ENCODE results near the gene PREPL.

PREPL gene

DNA sequence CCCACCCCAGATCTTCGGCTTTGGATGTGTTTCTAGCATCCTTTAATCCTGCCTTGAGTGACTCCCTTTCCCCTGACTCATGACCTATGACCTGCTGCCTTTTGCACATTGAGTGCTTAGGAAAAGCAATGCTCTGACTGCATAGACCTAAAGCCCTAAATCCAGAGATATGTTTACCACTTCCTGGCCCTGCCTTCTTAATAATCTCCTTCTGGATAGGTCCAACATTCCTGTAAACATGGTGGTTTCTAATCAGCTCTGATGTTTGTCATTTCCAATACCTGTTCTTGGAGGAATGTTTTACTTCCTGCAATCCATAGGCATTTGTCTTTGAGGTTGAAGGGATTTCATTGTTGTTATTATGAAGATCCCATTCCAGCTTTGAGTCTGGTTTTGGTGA is 83.8 kb downstream of the PREPL start:
- Histone ChIP-seq H3K9me2 (ENCODE audit: low read depth, low read length) (no peaks in the 10 kb centered on the region), H3K4me3 (ENCODE audit: low read depth, low read length, poor library complexity, severe bottlenecking) (no peak overlapping the region), H3K4me2 (ENCODE audit: low read length) (no peak overlapping the region), H3K9me3 (ENCODE audit: low read length) (no peaks in the 10 kb centered on the region), H3K79me2 (ENCODE audit: insufficient read depth, low read length) (no peaks in the 10 kb centered on the region), H3K27ac (ENCODE audit: low read depth, low read length, poor library complexity, severe bottlenecking) (no peak overlapping the region), H3K4me1 (ENCODE audit: insufficient read depth, low read length, severe bottlenecking) (no peaks in the 10 kb centered on the region), H3K27me3 (ENCODE audit: insufficient read depth, low read length) (no peaks in the 10 kb centered on the region), H2AFZ (ENCODE audit: low read length) (no peak overlapping the region), H3K36me3 (ENCODE audit: insufficient read depth, low read length) (no peaks in the 10 kb centered on the region), H4K20me1 (ENCODE audit: insufficient read depth, low read length) (no peaks in the 10 kb centered on the region), H3K9ac (ENCODE audit: low read length) (no peak overlapping the region), H3F3A (ENCODE audit: insufficient read depth, low read length) (no peaks in the 10 kb centered on the region)
- TF ChIP-seq CTCF (IDR thresholded peaks at IDR 0.05; ENCODE audit: low read length) (no peak), EZH2 (IDR thresholded peaks at IDR 0.05; ENCODE audit: borderline replicate concordance, low read length) (no peak)

DNA sequence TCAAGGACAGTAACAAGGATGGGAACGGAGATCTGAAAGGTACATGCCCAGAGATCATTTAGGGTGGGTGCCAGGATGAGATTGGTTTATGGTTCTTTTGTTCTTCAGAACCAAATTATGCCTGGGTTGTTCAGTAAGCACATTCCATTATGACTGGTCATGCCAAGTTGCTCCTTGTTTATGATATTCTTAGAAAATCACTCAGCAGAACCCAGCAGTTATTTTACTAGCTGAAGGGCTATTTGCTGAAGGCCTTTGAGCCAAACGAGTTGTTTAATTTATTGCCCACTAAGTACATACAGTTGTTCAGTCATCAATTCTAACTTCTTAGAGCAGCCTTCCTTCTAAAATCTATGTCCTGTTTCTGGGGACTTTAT is 85.4 kb downstream of the PREPL start:
- no peaks in the 10 kb centered on the region for H4K20me1 ChIP-seq (ENCODE audit: insufficient read depth, low read length)
- no peaks in the 10 kb centered on the region for H3K9me2 ChIP-seq (ENCODE audit: low read depth, low read length)
- no peaks in the 10 kb centered on the region for H3K27me3 ChIP-seq (ENCODE audit: insufficient read depth, low read length)
- no peak overlapping the region for H3K9ac ChIP-seq (ENCODE audit: low read length)
- no peaks in the 10 kb centered on the region for H3F3A ChIP-seq (ENCODE audit: insufficient read depth, low read length)
- H3K79me2 ChIP-seq (ENCODE audit: insufficient read depth, low read length) = no peaks in the 10 kb centered on the region
- no peaks in the 10 kb centered on the region for H3K36me3 ChIP-seq (ENCODE audit: insufficient read depth, low read length)
- H2AFZ ChIP-seq (ENCODE audit: low read length) = no peak overlapping the region
- H3K4me2 ChIP-seq (ENCODE audit: low read length) = no peak overlapping the region
- TF ChIP-seq EZH2 (IDR thresholded peaks at IDR 0.05; ENCODE audit: borderline replicate concordance, low read length) (no peak), CTCF (IDR thresholded peaks at IDR 0.05; ENCODE audit: low read length) (no peak)
- H3K27ac ChIP-seq (ENCODE audit: low read depth, low read length, poor library complexity, severe bottlenecking) = no peak overlapping the region
- H3K9me3 ChIP-seq (ENCODE audit: low read length) = no peaks in the 10 kb centered on the region
- H3K4me1 ChIP-seq (ENCODE audit: insufficient read depth, low read length, severe bottlenecking) = no peaks in the 10 kb centered on the region
- H3K4me3 ChIP-seq (ENCODE audit: low read depth, low read length, poor library complexity, severe bottlenecking) = no peak overlapping the region

DNA sequence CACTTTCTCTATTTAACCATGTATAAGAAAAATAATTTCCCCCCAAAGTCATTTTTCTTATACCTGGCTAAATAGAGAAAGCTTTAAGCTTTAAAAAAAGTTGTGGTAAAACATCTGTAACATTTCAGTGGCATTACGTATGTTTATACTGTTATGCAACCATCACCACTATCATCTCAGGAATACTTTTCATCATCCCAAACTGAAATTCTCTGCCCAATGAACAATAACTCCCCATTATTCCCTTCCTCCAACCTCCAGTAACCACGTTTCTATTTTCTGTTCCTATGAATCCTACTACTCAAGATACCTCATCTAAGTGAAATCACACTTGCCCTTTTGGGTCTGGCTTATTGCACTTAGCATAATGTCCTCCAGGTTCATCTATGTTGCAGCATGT is 87.7 kb downstream of the PREPL start:
- Histone ChIP-seq H3F3A (ENCODE audit: insufficient read depth, low read length) (no peaks in the 10 kb centered on the region), H4K20me1 (ENCODE audit: insufficient read depth, low read length) (no peaks in the 10 kb centered on the region), H2AFZ (ENCODE audit: low read length) (no peak overlapping the region), H3K36me3 (ENCODE audit: insufficient read depth, low read length) (no peaks in the 10 kb centered on the region), H3K9ac (ENCODE audit: low read length) (no peak overlapping the region), H3K27me3 (ENCODE audit: insufficient read depth, low read length) (no peaks in the 10 kb centered on the region), H3K27ac (ENCODE audit: low read depth, low read length, poor library complexity, severe bottlenecking) (no peak overlapping the region), H3K4me2 (ENCODE audit: low read length) (no peak overlapping the region), H3K4me1 (ENCODE audit: insufficient read depth, low read length, severe bottlenecking) (no peaks in the 10 kb centered on the region), H3K9me3 (ENCODE audit: low read length) (no peaks in the 10 kb centered on the region), H3K9me2 (ENCODE audit: low read depth, low read length) (no peaks in the 10 kb centered on the region), H3K79me2 (ENCODE audit: insufficient read depth, low read length) (no peaks in the 10 kb centered on the region), H3K4me3 (ENCODE audit: low read depth, low read length, poor library complexity, severe bottlenecking) (no peak overlapping the region)
- no peak for TF ChIP-seq CTCF (IDR thresholded peaks at IDR 0.05; ENCODE audit: low read length)
- TF ChIP-seq EZH2 (IDR thresholded peaks at IDR 0.05; ENCODE audit: borderline replicate concordance, low read length) = no peak

Measured in OCI-LY1 (cell line).